GM13976 (cell line): ENCODE results near the gene CCDC170.

Experiments
- DNase-seq: peaks from one replicate; pipeline ENCODE4 v3.0.0; 2012; ENCODE audit warnings: low spot score
- CTCF ChIP-seq: IDR thresholded peaks from 2 replicates; pipeline ENCODE4 v1.5.1; 2012; ENCODE audit warnings: borderline replicate concordance, mild to moderate bottlenecking; ENCODE audit not compliant: insufficient read depth; ENCODE audit errors: extremely low read depth, missing control alignments, control extremely low read depth
- in situ Hi-C: fragments of 300-500 bp; cut with MboI; formaldehyde crosslinking; loops from one replicate; pipeline ENCODE4 v1.12.0; 2022; ENCODE audit warnings: low sequenced_read_pairs, mixed read lengths, inconsistent platforms; ENCODE audit not compliant: unreplicated experiment

CCDC170 gene

DNA sequence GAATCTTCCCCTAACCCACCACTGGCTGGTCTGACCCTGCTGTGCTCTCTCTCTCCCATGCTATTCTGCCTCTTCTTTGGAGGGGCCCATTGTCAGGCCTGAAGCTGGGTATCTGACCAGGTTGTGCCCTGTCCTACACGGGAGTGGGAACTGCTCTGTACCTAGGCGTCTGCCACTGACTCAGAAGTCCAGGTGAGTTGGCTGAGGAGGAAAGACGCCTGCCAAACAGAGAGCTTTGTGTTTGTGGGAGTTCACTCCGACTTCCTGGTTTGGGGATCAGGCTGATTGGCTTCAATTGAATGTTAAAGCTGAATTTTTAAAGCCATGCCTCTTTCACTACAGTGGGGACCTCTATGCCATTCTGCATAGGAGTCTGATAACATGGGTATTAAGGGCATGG lies 136.0 kb downstream of the CCDC170 start:
- DNase-seq, result no peak
- TF ChIP-seq CTCF, result no peak
- in situ Hi-C loops, result no loop called here

DNA sequence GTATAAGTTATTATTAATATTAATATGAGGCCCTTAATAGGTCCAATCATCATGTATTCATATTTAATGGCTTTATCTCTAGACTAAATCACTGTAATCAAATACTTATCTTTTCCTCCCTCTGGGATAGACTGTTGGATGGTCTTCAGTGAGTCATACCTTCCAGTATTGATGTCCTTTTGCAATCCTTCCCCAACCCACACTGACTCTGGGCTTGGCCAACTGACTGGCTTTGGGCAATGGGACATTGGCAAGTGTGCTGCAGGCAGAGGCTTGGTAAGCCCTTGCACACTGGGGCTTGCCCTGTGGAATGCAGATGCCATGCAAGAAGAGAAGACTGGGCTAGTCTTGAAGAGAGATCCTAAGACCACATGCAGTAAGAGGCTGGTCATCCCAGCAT lies 136.6 kb downstream of the CCDC170 start:
- no peak for TF ChIP-seq CTCF
- in situ Hi-C loops, result no loop called here
- DNase-seq, result no peak

DNA sequence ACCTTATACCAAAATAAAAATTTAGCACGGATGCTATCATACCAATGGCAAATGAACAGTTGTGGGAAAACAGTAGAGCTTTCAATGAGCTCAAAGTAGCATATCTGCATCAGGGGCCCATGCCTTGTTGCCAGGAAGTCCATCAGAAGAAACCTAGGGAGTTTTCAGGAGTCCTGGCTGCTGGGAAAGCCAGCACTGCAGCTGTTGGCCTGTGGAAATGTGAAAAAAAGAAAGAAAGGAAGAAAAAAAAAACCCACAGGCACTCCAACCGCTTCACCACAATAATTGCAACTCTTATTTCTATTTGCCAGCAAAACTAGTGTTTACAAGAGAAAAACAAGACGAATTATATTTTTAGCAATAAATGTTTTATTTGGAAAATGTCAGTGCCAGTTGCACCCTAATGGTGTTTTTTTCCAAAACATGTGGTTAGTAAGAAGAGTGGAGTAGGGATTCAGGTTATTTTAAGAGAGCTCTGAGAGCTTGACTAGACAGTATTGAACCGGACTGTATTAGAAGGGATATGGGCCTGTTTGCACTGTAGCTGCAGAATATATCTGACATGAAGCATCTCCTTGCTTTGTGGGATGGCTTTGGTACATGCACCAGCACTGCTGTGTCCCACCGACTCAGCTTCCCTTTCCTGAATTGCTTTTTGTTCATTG lies 137.3 kb downstream of the CCDC170 start:
- no peak for DNase-seq
- in situ Hi-C loops, result no loop called here
- TF ChIP-seq CTCF, result no peak

GRCh38 chr6:151632415-151632987 lies 138.7 kb downstream of the CCDC170 start:
- no peak for DNase-seq
- no peak for TF ChIP-seq CTCF
- in situ Hi-C loops, result no loop called here

DNA sequence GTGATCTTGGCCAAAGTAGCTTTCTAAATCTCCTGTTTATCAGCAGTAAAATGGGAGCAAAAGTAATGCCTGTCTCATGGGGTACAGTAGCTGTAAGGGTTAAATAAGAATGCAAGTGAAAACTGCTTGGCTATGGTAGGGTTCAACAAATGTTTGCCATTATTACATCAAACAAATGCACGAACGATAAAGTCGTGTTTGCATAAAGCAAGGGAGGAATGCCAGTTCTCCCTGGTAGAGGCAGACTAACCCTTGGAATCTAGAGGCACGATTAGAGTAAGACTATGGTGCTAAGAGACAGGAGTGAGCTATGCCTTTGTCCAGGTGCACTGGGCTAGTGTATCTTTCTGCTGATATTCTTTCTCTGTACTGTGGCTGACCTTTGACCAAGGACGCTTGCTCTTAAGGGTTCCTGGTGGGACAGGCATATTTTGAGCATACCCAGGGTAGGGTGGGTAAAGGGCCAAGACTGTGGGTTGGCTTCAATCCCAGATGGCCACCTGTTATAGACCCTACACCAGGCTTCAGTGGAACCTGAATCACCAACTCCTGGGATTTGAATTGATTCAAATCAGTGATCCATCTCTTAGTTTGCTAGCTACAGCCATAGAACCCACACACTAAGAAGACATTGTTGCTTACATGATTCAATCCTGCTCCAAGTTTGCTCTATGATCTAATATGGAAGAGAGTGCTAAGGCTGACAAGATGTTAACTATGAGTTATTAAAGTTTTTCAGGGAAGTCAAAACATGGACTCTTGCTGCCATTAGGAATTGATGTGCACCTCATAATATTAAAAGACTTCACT lies 139.9 kb downstream of the CCDC170 start:
- TF ChIP-seq CTCF, result no peak
- DNase-seq, result no peak
- in situ Hi-C loops, result no loop called here

DNA sequence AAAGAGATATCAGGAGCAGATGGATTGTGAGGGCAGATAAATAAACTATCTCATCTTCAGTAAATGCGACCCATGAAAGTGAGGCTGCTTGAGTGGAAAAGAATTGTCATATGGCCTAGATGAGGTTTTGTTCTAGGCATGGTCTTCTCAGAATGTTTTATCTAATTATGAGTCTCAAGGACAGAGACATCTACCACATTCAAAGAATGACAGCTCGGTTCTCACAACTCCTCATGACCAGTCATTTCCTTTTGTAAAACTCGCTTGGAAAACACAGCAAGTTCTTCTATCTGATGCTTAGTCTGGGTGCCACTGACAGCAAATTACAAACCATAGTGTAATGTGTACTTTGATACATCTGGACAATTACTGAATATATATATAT lies 140.5 kb downstream of the CCDC170 start:
- DNase-seq, result no peak
- no peak for TF ChIP-seq CTCF
- in situ Hi-C loops, result no loop called here
